Naive thymus-derived CD8-positive, alpha-beta T cell (primary cell): ENCODE results near the gene TECTA. TPM values are rescaled to one million over a fixed set of nuclear protein-coding genes. Genes with fewer than 3 reads are reported as not detected.

ENCODE experiments used
- ATAC-seq, 2 donors: fragments of 150-1000 bp; cut with Tn5 transposase in 1 of 2; sonication (Bioruptor Pico), chemical (Tn5 transposase) in 1 of 2; 1 replicate in 1 of 2; 2 replicates in 1 of 2; pipeline ENCODE4 v1.10.0; 2021; ENCODE audit warnings: mild to moderate bottlenecking in 2 of 2, moderate library complexity in 2 of 2
- POLR2A ChIA-PET: fragments of 350-600 bp; sonication (Branson Sonifier 250); formaldehyde crosslinking; loops from one replicate; lab custom pipeline; 2021; ENCODE audit warnings: antibody characterized with exemption; lab: Charles Lee
- DNase-seq, 10 donors: peaks; one replicate each; pipeline versions ENCODE4 v3.0.0 to v3.0.0-alpha.2; 2020 to 2022
- H3K27ac Mint-ChIP-seq, 10 donors: one replicate each; pipeline ENCODE4 v1.8.0; 2020 to 2022; ENCODE audit warnings: mild to moderate bottlenecking in 10 of 10, mixed read lengths in 10 of 10, moderate library complexity in 4 of 10, inconsistent platforms in 1 of 10
- H3K27me3 Mint-ChIP-seq, 5 donors: one replicate each; pipeline ENCODE4 v1.8.0; 2021 to 2022; ENCODE audit warnings: mixed read lengths in 5 of 5
- H3K36me3 Mint-ChIP-seq, 3 donors: one replicate each; pipeline ENCODE4 v1.8.0; 2020 to 2022; ENCODE audit warnings: mixed read lengths in 3 of 3, mild to moderate bottlenecking in 2 of 3, inconsistent platforms in 1 of 3
- H3K4me1 Mint-ChIP-seq, 4 donors: one replicate each; pipeline ENCODE4 v1.8.0; 2021 to 2022; ENCODE audit warnings: mixed read lengths in 4 of 4
- H3K4me3 Mint-ChIP-seq, 10 donors: one replicate each; pipeline ENCODE4 v1.8.0; 2020 to 2022; ENCODE audit warnings: mild to moderate bottlenecking in 10 of 10, mixed read lengths in 10 of 10, moderate library complexity in 6 of 10, inconsistent platforms in 1 of 10
- H3K9me3 Mint-ChIP-seq, 9 donors: one replicate each; pipeline ENCODE4 v1.8.0; 2020 to 2022; ENCODE audit warnings: mixed read lengths in 9 of 9, mild to moderate bottlenecking in 3 of 9, inconsistent platforms in 1 of 9, moderate library complexity in 1 of 9
- polyA plus RNA-seq, 3 donors: library from polyadenylated mRNA; unstranded; fragments of 300-500 nt; fragmentation: Illumina TruSeq; gene quantifications; one replicate each; pipeline ENCODE4 v1.2.3, GENCODE V29; 2021
- total RNA-seq, 8 experiments: library from RNA in 2 of 8; stranded (reverse) in 2 of 8; gene quantifications; one replicate each; pipeline ENCODE4 v1.2.3 and lab custom pipeline; 2021 to 2026

Gene TECTA
- total and polyA plus RNA-seq, 5 experiments from 2014 or later = 0.31 to 0.58 (median 0.57) TPM; not detected in 2

DNA sequence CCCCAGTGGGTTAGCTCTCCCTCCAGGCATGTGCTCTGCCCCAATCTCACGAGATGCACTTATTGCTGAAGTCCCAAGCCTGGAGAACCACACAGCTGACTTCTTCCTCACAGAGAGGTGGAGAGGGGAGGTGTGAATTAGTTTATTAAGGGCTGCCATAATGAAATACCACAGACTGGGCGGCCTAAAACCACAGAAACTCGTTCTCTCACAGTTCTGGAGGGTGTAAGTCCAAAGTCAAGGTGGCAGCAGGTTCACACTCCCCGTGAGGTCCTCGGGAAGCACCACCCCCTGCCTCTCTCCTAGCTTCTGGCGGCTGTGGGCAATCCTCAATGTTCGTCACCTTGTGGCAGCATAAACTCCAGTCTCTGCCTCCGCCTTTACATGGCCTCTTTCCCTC, 39.3 kb downstream of the TECTA start:
- ATAC-seq (no peak), DNase-seq (no peak)
- Mint-ChIP-seq H3K4me1 (no peaks in the 10 kb centered on the region), H3K27me3 (peaks cover 0 to 1% (median 0%) of the 10 kb centered on the region in 5 donors), H3K4me3 (no peak overlapping the region), H3K9me3 (no peaks in the 10 kb centered on the region), H3K36me3 (no peaks in the 10 kb centered on the region), H3K27ac (peak overlapping the region in 1 of 10 donors; percentile 32)
- POLR2A ChIA-PET = no interaction called here

DNA sequence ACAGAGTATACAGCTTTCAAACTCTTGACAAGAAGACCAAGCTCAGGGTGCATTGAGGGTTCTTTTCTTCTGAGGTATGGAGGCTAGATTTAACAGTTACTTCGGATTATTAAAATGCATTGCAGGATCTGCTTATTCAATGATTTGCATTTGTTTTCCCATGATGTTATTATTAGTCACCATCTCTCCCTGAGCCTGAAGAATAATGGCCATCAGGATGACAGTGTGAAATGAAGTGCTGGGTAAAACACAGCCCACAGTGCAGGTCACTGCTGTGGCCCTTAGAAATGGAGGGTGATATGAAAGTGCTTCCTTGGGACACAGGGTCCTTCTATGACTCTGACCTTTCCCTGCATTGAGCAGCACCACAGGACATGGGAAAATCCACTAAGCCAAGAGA, 40.0 kb downstream of the TECTA start:
- no peaks in the 10 kb centered on the region for H3K9me3 Mint-ChIP-seq
- ATAC-seq = no peak
- no peaks in the 10 kb centered on the region for H3K4me1 Mint-ChIP-seq
- H3K4me3 Mint-ChIP-seq = no peak overlapping the region
- no peaks in the 10 kb centered on the region for H3K36me3 Mint-ChIP-seq
- no peak for DNase-seq
- POLR2A ChIA-PET = no interaction called here
- H3K27ac Mint-ChIP-seq = no peak overlapping the region
- peaks cover 0 to 1% (median 0%) of the 10 kb centered on the region in 5 donors for H3K27me3 Mint-ChIP-seq

DNA sequence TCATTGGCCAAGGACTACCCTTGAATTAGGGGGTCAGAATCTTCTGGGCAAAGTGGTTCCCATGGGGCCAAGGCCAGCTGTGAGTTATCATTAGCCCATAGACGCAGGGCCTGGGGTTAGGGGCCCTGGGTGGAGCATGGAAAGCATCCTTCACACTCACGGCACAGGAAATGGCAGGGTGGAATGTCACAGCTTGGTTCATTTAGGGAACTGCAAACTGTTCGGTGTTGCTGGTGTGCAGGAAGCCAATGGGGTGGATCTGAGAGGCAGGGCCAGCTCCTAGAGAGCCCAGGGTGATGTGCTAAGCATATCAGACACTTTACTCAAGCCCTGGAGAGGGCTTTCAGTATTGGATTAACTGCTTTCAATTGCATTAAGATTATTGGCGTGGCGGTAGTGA, 42.9 kb downstream of the TECTA start:
- Mint-ChIP-seq H3K9me3 (no peaks in the 10 kb centered on the region), H3K36me3 (no peaks in the 10 kb centered on the region), H3K4me3 (no peak overlapping the region), H3K4me1 (no peaks in the 10 kb centered on the region), H3K27ac (no peak overlapping the region), H3K27me3 (peaks cover 0 to 1% (median 0%) of the 10 kb centered on the region in 5 donors)
- DNase-seq (no peak), ATAC-seq (no peak)
- POLR2A ChIA-PET = no interaction called here

DNA sequence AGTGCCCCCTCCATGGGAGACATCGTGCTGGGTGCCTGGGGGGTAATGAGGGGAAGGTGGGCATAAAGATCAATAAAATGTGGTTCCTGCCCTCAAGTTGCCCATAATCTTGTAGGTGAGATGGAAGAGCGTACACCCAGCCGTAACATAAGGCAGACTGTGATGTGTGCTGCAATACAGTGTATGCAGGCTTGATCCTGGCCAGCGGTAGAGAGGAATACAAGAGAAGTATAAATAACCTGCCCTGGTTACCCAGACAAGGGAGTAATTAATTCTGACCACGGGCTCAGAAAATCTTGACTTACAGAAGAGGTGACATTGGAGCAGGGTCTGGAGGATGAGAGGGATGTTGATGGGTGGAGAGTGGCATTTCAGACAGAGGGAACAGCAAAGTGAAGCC, 43.7 kb downstream of the TECTA start:
- peaks cover 0 to 1% (median 0%) of the 10 kb centered on the region in 5 donors for H3K27me3 Mint-ChIP-seq
- H3K36me3 Mint-ChIP-seq = no peaks in the 10 kb centered on the region

DNA sequence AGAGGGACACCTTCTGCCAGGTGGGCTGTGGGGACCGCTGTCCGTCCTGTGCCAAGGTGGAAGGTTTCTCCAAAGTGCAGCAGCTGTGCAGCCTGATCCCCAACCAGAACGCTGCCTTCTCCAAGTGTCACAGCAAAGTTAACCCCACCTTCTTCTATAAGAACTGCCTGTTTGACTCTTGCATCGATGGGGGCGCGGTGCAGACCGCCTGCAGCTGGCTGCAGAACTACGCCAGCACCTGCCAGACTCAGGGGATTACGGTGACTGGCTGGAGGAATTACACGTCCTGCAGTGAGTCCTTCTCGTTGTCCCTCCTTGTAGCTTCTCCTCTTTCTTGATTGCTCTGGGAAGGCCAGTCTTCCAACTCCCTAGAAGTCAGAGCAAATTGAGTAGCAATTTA, 44.8 kb downstream of the TECTA start:
- DNase-seq (no peak), ATAC-seq (no peak)
- Mint-ChIP-seq H3K27ac (no peak overlapping the region), H3K9me3 (peaks cover 0 to 2% (median 0%) of the 10 kb centered on the region in 9 donors), H3K36me3 (no peaks in the 10 kb centered on the region), H3K27me3 (peaks cover 0 to 1% (median 0%) of the 10 kb centered on the region in 5 donors), H3K4me3 (no peak overlapping the region), H3K4me1 (no peaks in the 10 kb centered on the region)
- POLR2A ChIA-PET = no interaction called here

More for the DNA sequence above, 43.7 kb downstream of the TECTA start:
- Mint-ChIP-seq H3K27ac (no peak overlapping the region), H3K9me3 (no peaks in the 10 kb centered on the region), H3K4me3 (no peak overlapping the region), H3K4me1 (no peaks in the 10 kb centered on the region)
- DNase-seq (no peak), ATAC-seq (no peak)
- POLR2A ChIA-PET = no interaction called here

DNA sequence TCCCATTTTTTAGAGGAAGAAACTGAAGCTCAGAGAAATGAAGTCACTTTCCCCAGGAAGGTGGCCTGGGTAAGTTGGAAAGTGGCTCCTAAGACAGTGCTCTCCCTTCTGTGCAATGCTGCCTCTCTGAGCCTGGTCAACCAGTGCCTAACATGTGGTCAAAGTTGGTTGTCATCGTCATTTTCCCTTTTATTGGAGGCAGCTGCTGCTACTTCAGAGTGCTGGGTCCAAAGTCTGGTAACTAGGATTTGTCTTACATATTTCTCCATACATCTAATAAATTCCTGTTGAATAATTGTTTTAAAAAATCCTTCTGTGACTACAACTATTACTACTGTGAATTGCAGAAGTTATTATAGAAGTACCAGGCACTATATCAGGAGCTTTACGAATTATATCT, 48.1 kb downstream of the TECTA start:
- POLR2A ChIA-PET = no interaction called here
- Mint-ChIP-seq H3K36me3 (no peaks in the 10 kb centered on the region), H3K4me1 (no peaks in the 10 kb centered on the region), H3K27ac (no peak overlapping the region), H3K27me3 (no peaks in the 10 kb centered on the region), H3K9me3 (peaks cover 0 to 2% (median 0%) of the 10 kb centered on the region in 9 donors), H3K4me3 (no peak overlapping the region)
- ATAC-seq (no peak), DNase-seq (no peak)

DNA sequence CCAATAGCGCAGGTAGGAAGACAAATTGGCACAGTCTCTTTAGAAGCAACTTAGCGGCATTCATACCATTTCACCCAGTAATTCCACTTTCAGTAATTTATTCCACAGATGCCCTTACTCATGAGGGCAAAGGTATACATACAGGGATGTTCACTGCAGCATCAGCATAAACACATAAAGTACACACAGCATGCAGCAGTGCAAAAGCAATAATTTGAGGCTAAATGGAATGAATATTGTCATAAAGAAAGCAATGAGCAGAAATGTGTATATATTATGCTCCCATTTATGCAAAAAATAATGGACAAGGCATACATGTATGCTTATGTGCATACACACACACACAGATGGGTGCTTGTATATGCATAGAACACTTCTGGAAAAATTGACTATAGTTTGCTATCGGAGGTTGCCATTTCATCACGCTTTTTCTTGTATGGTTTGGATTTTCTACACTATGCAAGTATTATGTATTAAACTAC, 50.2 kb downstream of the TECTA start:
- Mint-ChIP-seq H3K9me3 (peaks cover 0 to 2% (median 0%) of the 10 kb centered on the region in 9 donors), H3K4me1 (no peaks in the 10 kb centered on the region), H3K4me3 (no peak overlapping the region), H3K36me3 (no peaks in the 10 kb centered on the region), H3K27ac (no peak overlapping the region), H3K27me3 (no peaks in the 10 kb centered on the region)
- ATAC-seq (no peak), DNase-seq (no peak)
- POLR2A ChIA-PET = no interaction called here

DNA sequence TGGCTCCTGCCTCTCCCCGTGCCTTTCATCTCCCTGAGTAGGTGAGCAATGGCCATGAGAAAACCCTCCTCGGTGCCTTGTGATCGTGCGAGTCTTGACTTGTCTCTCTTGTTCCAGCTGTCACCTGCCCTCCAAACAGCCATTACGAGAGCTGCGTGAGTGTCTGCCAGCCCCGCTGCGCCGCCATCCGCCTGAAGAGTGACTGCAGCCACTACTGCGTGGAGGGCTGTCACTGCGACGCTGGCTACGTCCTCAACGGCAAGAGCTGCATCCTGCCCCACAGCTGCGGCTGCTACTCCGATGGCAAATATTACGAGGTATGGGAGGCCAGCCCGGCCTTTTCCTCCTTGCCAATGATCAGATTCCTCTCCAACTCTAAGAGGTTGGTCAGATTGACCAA, 51.7 kb downstream of the TECTA start:
- DNase-seq (no peak), ATAC-seq (no peak)
- no peaks in the 10 kb centered on the region for H3K36me3 Mint-ChIP-seq
- H3K27me3 Mint-ChIP-seq = no peaks in the 10 kb centered on the region
- no peak overlapping the region for H3K4me3 Mint-ChIP-seq
- H3K9me3 Mint-ChIP-seq = peaks cover 0 to 2% (median 0%) of the 10 kb centered on the region in 9 donors
- POLR2A ChIA-PET = no interaction called here
- no peak overlapping the region for H3K27ac Mint-ChIP-seq
- H3K4me1 Mint-ChIP-seq = no peaks in the 10 kb centered on the region

DNA sequence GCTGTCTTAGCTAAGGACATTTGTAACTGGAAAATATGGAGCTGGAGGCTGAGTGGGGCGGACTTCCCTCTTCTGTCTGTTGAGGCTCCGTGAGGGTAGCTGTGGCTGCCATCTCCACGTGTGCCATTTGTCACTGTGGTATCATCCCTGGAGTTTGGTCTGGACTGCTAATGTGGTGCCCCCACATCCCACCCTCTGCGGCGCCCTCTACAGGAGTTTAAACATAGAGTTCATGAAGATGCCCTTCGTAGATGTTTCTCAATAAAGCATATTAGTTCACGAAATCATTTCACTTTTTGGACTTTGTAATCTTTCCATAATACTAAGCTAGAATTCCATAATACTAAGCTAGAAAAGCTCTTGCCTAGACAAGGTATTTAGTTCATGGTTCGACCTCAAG, 52.4 kb downstream of the TECTA start:
- no peaks in the 10 kb centered on the region for H3K4me1 Mint-ChIP-seq
- H3K4me3 Mint-ChIP-seq = no peak overlapping the region
- no peaks in the 10 kb centered on the region for H3K27me3 Mint-ChIP-seq
- ATAC-seq = no peak
- no peaks in the 10 kb centered on the region for H3K36me3 Mint-ChIP-seq
- DNase-seq = no peak
- peak overlapping the region in 1 of 10 donors; percentile 63 for H3K27ac Mint-ChIP-seq
- H3K9me3 Mint-ChIP-seq = peaks cover 0 to 2% (median 0%) of the 10 kb centered on the region in 9 donors
- POLR2A ChIA-PET = no interaction called here

DNA sequence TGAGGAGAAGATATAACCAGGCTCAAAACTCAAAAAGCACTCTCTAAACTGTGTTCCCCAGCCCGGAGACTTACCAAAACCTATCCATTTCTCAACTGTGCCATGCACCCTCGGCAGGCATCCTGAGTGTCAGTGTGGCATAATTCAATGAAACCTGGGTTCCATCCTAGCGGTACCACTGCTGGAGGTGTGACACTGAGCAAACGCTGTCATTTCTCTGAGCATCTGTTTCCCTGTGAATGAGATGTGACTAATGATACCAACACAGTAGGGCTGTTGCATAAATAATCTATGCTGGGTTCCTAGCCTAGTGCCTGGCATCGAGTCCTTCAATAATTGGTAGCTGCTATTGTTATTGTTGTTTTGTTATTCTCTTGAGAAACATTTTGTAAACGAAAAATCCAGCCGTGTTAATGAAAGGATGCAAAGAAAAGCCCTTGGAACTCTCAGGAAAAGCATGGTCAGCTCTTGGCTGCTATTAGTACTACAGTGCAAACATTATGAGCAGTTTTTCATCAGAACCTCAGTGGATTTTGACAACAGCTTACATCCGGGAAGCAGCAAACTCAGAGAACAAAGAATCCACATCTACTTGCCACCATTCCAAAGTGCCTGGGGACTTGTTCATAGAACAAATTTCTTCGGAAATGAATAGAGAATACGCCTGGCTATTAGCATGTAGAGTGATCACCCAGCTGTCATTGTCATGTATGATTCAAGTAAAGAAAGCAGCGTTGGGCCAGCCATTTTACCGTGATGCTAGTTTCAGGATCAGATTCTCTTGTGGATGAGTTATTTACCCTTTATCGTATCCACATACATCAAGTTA, 53.7 kb downstream of the TECTA start:
- Mint-ChIP-seq H3K27ac (no peak overlapping the region), H3K27me3 (no peaks in the 10 kb centered on the region), H3K4me3 (no peak overlapping the region), H3K4me1 (no peaks in the 10 kb centered on the region), H3K36me3 (no peaks in the 10 kb centered on the region), H3K9me3 (peaks cover 0 to 2% (median 0%) of the 10 kb centered on the region in 9 donors)
- POLR2A ChIA-PET = no interaction called here
- ATAC-seq (no peak), DNase-seq (no peak)

DNA sequence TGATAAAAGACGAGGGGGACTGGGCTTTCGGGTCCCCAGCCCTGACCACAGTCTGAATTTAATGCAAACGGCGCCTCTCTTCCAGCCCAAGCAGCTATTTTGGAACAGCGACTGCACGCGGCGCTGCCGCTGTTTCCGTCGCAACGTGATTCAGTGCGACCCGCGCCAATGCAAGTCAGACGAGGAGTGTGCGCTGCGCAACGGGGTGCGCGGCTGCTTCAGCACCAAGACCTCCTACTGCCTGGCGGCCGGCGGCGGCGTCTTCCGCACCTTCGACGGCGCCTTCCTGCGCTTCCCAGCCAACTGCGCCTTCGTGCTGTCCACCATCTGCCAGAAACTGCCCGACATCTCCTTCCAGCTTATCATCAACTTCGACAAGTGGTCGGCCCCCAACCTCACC, 56.7 kb downstream of the TECTA start:
- peaks cover 0 to 4% (median 0%) of the 10 kb centered on the region in 5 donors for H3K27me3 Mint-ChIP-seq
- no peak overlapping the region for H3K4me3 Mint-ChIP-seq
- no peaks in the 10 kb centered on the region for H3K36me3 Mint-ChIP-seq
- H3K4me1 Mint-ChIP-seq = no peaks in the 10 kb centered on the region
- ATAC-seq (no peak), DNase-seq (no peak)
- no peak overlapping the region for H3K27ac Mint-ChIP-seq
- POLR2A ChIA-PET = no interaction called here
- H3K9me3 Mint-ChIP-seq = no peaks in the 10 kb centered on the region

DNA sequence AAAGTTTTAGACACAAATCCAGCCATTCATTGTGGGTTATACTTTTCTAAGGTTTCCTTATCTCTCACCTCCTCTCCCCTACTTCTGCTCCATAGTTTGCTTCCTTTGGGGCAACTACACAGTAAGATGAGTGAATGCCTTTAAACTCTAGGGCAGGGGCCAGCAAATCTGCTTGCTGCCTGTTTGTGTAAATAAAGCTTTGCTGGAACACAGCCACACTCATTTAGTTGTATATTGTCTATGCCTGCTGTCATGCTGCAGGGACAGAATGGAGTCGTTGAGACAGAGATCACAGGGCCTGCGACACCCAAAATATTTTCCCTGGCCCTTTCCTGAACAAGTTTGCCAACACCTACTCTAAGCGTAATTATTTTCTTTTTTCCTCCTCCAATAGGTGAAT, 58.7 kb downstream of the TECTA start:
- H3K36me3 Mint-ChIP-seq = no peaks in the 10 kb centered on the region

DNA sequence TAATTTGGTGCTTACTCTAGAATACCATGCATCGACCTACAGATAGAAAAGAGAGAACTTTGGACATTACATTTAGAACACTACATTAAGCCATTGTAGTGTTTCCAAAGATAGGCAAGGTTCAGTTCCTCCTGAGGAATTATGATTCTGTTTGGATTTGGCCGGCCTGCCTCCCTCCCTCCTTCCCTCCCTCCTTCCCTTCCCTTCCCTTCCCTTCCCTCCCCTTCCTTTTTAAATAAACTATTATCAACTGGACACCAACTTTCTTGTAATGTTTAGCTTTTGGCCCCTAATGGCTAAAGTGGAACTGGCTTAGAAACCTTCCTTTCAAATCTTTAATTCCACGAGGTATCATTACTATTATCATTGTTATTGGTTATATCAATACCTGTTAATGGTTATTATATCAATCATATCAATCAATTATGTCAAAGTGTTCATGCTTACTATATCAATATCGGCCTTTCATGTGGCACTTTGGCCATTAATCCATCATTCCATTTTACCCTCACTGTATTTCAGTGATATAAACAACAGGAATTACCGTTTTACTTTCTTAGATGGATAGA, 60.4 kb downstream of the TECTA start:
- H3K4me3 Mint-ChIP-seq = no peak overlapping the region
- ATAC-seq (no peak), DNase-seq (no peak)
- H3K36me3 Mint-ChIP-seq = no peaks in the 10 kb centered on the region
- peaks cover 0 to 4% (median 0%) of the 10 kb centered on the region in 5 donors for H3K27me3 Mint-ChIP-seq
- POLR2A ChIA-PET = no interaction called here
- no peaks in the 10 kb centered on the region for H3K9me3 Mint-ChIP-seq
- H3K27ac Mint-ChIP-seq = no peak overlapping the region
- H3K4me1 Mint-ChIP-seq = no peaks in the 10 kb centered on the region

More for the DNA sequence above, 58.7 kb downstream of the TECTA start:
- H3K4me1 Mint-ChIP-seq = no peaks in the 10 kb centered on the region
- H3K27ac Mint-ChIP-seq = peak overlapping the region in 1 of 10 donors; percentile 32
- peaks cover 0 to 4% (median 0%) of the 10 kb centered on the region in 5 donors for H3K27me3 Mint-ChIP-seq
- ATAC-seq = no peak
- no peak for DNase-seq
- H3K9me3 Mint-ChIP-seq = no peaks in the 10 kb centered on the region
- H3K4me3 Mint-ChIP-seq = no peak overlapping the region
- POLR2A ChIA-PET = no interaction called here
